Endothelial cell of umbilical vein (primary cell): ENCODE data around the gene ZNF428. TPM values are rescaled to one million over a fixed set of nuclear protein-coding genes. Genes with fewer than 3 reads are reported as not detected.

Experiments used
- BruUV-seq: library from RNA; stranded (reverse); fragments of 400-500 nt; replicated peaks from 2 replicates; lab custom pipeline; 2021; lab: Mats Ljungman, UMichigan
- CTCF ChIA-PET: fragments of 300-600, 350-600 bp; sonication (Branson Sonifier 250); formaldehyde crosslinking; loops from one replicate; lab custom pipeline; 2021; ENCODE audit warnings: antibody characterized with exemption, inconsistent platforms; lab: Charles Lee
- POLR2A ChIA-PET: fragments of 300-600, 350-600 bp; sonication (Branson Sonifier 250); formaldehyde crosslinking; loops from one replicate; lab custom pipeline; 2021; ENCODE audit warnings: antibody characterized with exemption, inconsistent platforms; lab: Charles Lee
- DNase-seq: peaks from one replicate; pipeline ENCODE4 v3.0.0-alpha.2; 2011; ENCODE audit warnings: low read depth, low spot score
- FAIRE-seq: peaks from 2 replicates; lab custom pipeline; 2011; peaks lifted over from hg19 to GRCh38; lab: Jason Lieb, UNC
- H2AFZ ChIP-seq: 2 replicates; pipeline ENCODE4 v1.6.0; 2012; ENCODE audit warnings: low read depth, low read length, control low read depth, inconsistent platforms
- H3K27ac ChIP-seq: 2 replicates; pipeline ENCODE4 v1.5.1; 2011; ENCODE audit warnings: low read depth, mild to moderate bottlenecking, control low read depth, low read length, moderate library complexity; ENCODE audit not compliant: insufficient read depth
- H3K27me3 ChIP-seq, 2 experiments: 2 replicates each; pipeline versions ENCODE4 v1.6.0 to v1.6.1; 2011; ENCODE audit warnings: low read length in 2 of 2, mixed read lengths in 1 of 2; ENCODE audit not compliant: control insufficient read depth in 2 of 2, insufficient read depth in 2 of 2
- H3K36me3 ChIP-seq, 2 experiments: 2 replicates in 1 of 2; 3 replicates in 1 of 2; pipeline ENCODE4 v1.5.1; 2011; ENCODE audit warnings: low read length in 2 of 2, mild to moderate bottlenecking in 1 of 2, moderate library complexity in 1 of 2; ENCODE audit not compliant: control insufficient read depth in 2 of 2, insufficient read depth in 2 of 2; ENCODE audit errors: extremely low read depth in 1 of 2
- H3K4me1 ChIP-seq: 3 replicates; pipeline ENCODE4 v1.5.1; 2011; ENCODE audit warnings: mild to moderate bottlenecking, low read length; ENCODE audit not compliant: control insufficient read depth, insufficient read depth; ENCODE audit errors: extremely low read depth
- H3K4me2 ChIP-seq: 2 replicates; pipeline ENCODE4 v1.6.1; 2011; ENCODE audit warnings: low read length, control low read depth, mixed read lengths; ENCODE audit not compliant: insufficient read depth
- H3K4me3 ChIP-seq, 3 experiments: fragments of 200-600 bp in 1 of 3; sonication (generic), shearing (Covaris generic) in 1 of 3; replicated peaks in 1 of 3; 2 replicates each; pipeline ENCODE4 v1.5.1; 2011 to 2016; ENCODE audit warnings: control low read depth in 3 of 3, low read length in 3 of 3, mild to moderate bottlenecking in 2 of 3, inconsistent platforms in 1 of 3, low read depth in 1 of 3, moderate library complexity in 1 of 3; ENCODE audit not compliant: insufficient read depth in 1 of 3
- H3K79me2 ChIP-seq: 2 replicates; pipeline ENCODE4 v1.6.0; 2012; ENCODE audit warnings: low read length, inconsistent platforms; ENCODE audit not compliant: control insufficient read depth, insufficient read depth
- H3K9ac ChIP-seq: replicated peaks from 2 replicates; pipeline ENCODE3; 2011; ENCODE audit warnings: low read length, control low read depth; ENCODE audit not compliant: insufficient read depth; ENCODE audit errors: extremely low read depth
- H3K9me1 ChIP-seq: replicated peaks from 3 replicates; pipeline ENCODE4 v1.6.0; 2011; ENCODE audit warnings: mild to moderate bottlenecking, low read length; ENCODE audit not compliant: control insufficient read depth, insufficient read depth; ENCODE audit errors: extremely low read depth
- H3K9me3 ChIP-seq: replicated peaks from 2 replicates; pipeline ENCODE4 v1.5.1; 2012; ENCODE audit warnings: low read length, inconsistent platforms; ENCODE audit not compliant: control insufficient read depth, insufficient read depth
- H4K20me1 ChIP-seq: replicated peaks from 2 replicates; pipeline ENCODE3; 2011; ENCODE audit warnings: mild to moderate bottlenecking, low read length; ENCODE audit not compliant: control insufficient read depth, insufficient read depth; ENCODE audit errors: extremely low read depth
- CTCF ChIP-seq, 2 donors: IDR thresholded peaks; 1 replicate in 1 of 2; 2 replicates in 1 of 2; pipeline ENCODE4 v1.5.1; 2011; ENCODE audit warnings: low read length in 2 of 2, mild to moderate bottlenecking in 2 of 2, moderate library complexity in 2 of 2, control low read depth in 1 of 2, inconsistent platforms in 1 of 2, low read depth in 1 of 2; ENCODE audit not compliant: insufficient read depth in 1 of 2; ENCODE audit errors: extremely low read depth in 1 of 2
- EZH2 ChIP-seq: IDR thresholded peaks from 2 replicates; pipeline ENCODE4 v1.6.1; 2012; ENCODE audit warnings: borderline replicate concordance, low read depth, mild to moderate bottlenecking, moderate library complexity, low read length, inconsistent platforms; ENCODE audit not compliant: severe bottlenecking
- FOS ChIP-seq: IDR thresholded peaks from 2 replicates; pipeline ENCODE4 v1.6.1; 2011; ENCODE audit warnings: mild to moderate bottlenecking, low read length, moderate library complexity, borderline replicate concordance; ENCODE audit not compliant: insufficient read depth
- GATA2 ChIP-seq: IDR thresholded peaks from 2 replicates; pipeline ENCODE4 v1.7.0; 2011; ENCODE audit warnings: low read depth, mild to moderate bottlenecking, moderate library complexity, mixed read lengths, low read length; ENCODE audit not compliant: insufficient read length, insufficient read depth
- JUN ChIP-seq: IDR thresholded peaks from 2 replicates; pipeline ENCODE4 v1.6.1; 2011; ENCODE audit warnings: borderline replicate concordance, low read depth; ENCODE audit not compliant: insufficient read length, insufficient read depth
- MAX ChIP-seq: IDR thresholded peaks from 2 replicates; pipeline ENCODE4 v1.6.1; 2011; ENCODE audit not compliant: insufficient read depth, insufficient read length
- MYC ChIP-seq: IDR thresholded peaks from one replicate; pipeline ENCODE4 v1.6.1; 2011; ENCODE audit warnings: mild to moderate bottlenecking, low read depth, low read length
- POLR2A ChIP-seq: IDR thresholded peaks from 2 replicates; pipeline ENCODE4 v1.6.1; 2012; ENCODE audit warnings: low read depth, mild to moderate bottlenecking, control low read depth, low read length
- POLR2AphosphoS5 ChIP-seq: IDR thresholded peaks from 2 replicates; pipeline ENCODE4 v1.6.1; 2012; ENCODE audit warnings: low read depth, mild to moderate bottlenecking, control low read depth, low read length, moderate library complexity; ENCODE audit not compliant: insufficient read depth
- dilution Hi-C: fragments of 300-500 bp; cut with MboI; formaldehyde crosslinking; loops from one replicate; pipeline ENCODE4 v1.15.0; 2019; ENCODE audit warnings: low sequenced_read_pairs; ENCODE audit not compliant: extremely low pct_ligation_motif_present
- intact Hi-C: fragments of 100-400 bp; cut with micrococcal nuclease; formaldehyde crosslinking; loops from one replicate; pipeline ENCODE4 v1.10.0; 2022
- polyA plus RNA-seq, 4 experiments: library from polyadenylated mRNA; depleted of rRNA in 3 of 4; stranded (reverse) in 3 of 4; unstranded in 1 of 4; fragments of >200 nt; gene quantifications; 2 replicates each; pipeline versions ENCODE4 v1.2.1 to v1.2.3, GENCODE V29; 2011 to 2012; ENCODE audit warnings: missing spikeins in 1 of 4
- total RNA-seq: library from RNA; stranded (reverse); gene quantifications from 2 replicates; pipeline ENCODE4 v1.2.3, GENCODE V29; 2021

Gene ZNF428
- total and polyA plus RNA-seq, 2 donors (not counting 3 experiments of a cell fraction or from before 2014, with no cell fraction given) = 29.2 to 56.2 TPM

- FAIRE-seq (no peak), DNase-seq (no peak)
- Histone ChIP-seq H3K4me3 (peak overlapping the region in 1 of 3 experiments; percentile 49), H3K27me3 (peaks cover 15 to 25% of the 10 kb centered on the region in 2 experiments), H3K9me1 (no peaks in the 10 kb centered on the region), H2AFZ (peak overlapping the region; percentile 97), H4K20me1 (no peaks in the 10 kb centered on the region), H3K79me2 (no peaks in the 10 kb centered on the region), H3K9me3 (no peaks in the 10 kb centered on the region), H3K4me2 (peak overlapping the region; percentile 41), H3K4me1 (peaks cover 7% of the 10 kb centered on the region), H3K27ac (no peak overlapping the region), H3K36me3 (no peaks in the 10 kb centered on the region), H3K9ac (no peak overlapping the region)
- intact Hi-C loops (no loop called here), dilution Hi-C loops (no loop called here)
- POLR2A ChIA-PET = no interaction called here
- BruUV-seq = no TSS peak
- TF ChIP-seq EZH2 (no peak), MYC (no peak), POLR2AphosphoS5 (no peak), CTCF (IDR thresholded peaks at IDR 0.05; ENCODE audit: extremely low read depth in 1 of 2, insufficient read depth in 1 of 2, low read depth in 1 of 2, low read length in 2 of 2) (no peak), GATA2 (no peak), MAX (no peak), FOS (no peak), JUN (no peak), POLR2A (no peak)
- CTCF ChIA-PET = interaction anchor here (1.6 kb wide), 1 partner anchor 12 kb away, joined by 8 read pairs; no protein-coding TSS in a partner anchor
These were observed 21.0 kb upstream of the ZNF428 start for GRCh38 chr19:43640424-43640757.
